PC-3 (cell line): ENCODE results near the gene CACNA1A. TPM values are rescaled to one million over a fixed set of nuclear protein-coding genes. Genes with fewer than 3 reads are reported as not detected.

Experiments
- ATAC-seq: fragments of 200-7000 bp; cut with Tn5 transposase; 2 replicates; pipeline ENCODE4 v1.9.1; 2020; ENCODE audit warnings: mild to moderate bottlenecking, moderate library complexity
- BruUV-seq: library from RNA; stranded (reverse); fragments of 400-500 nt; replicated peaks from 2 replicates; lab custom pipeline; 2021; lab: Mats Ljungman, UMichigan
- CTCF ChIA-PET: fragments of 300-600 bp; sonication (Branson Sonifier 250); formaldehyde crosslinking; loops from one replicate; lab custom pipeline; 2022; ENCODE audit warnings: antibody characterized with exemption; lab: Charles Lee
- POLR2A ChIA-PET: fragments of 300-600 bp; sonication (Branson Sonifier 250); formaldehyde crosslinking; loops from one replicate; lab custom pipeline; 2022; ENCODE audit warnings: antibody characterized with exemption; ENCODE audit not compliant: unreplicated experiment; lab: Charles Lee
- DNase-seq: peaks from one replicate; pipeline ENCODE4 v3.0.0-alpha.2; 2015
- H2AFZ ChIP-seq: fragments of 300-600 bp; sonication (generic); 2 replicates; pipeline ENCODE4 v1.6.0; 2016; ENCODE audit warnings: antibody characterized with exemption, low read length
- H3F3A ChIP-seq: fragments of 300-600 bp; sonication (generic); one replicate; pipeline ENCODE4 v1.6.0; 2017; ENCODE audit warnings: antibody characterized with exemption, low read length, control low read depth, mild to moderate bottlenecking; ENCODE audit not compliant: unreplicated experiment
- H3K27ac ChIP-seq: fragments of 300-600 bp; sonication (generic); 2 replicates; pipeline ENCODE4 v1.5.1; 2016; ENCODE audit warnings: mild to moderate bottlenecking, low read length
- H3K27me3 ChIP-seq: fragments of 300-600 bp; sonication (generic); 2 replicates; pipeline ENCODE4 v1.6.1; 2016; ENCODE audit warnings: low read length, mixed read lengths
- H3K36me3 ChIP-seq: fragments of 300-600 bp; sonication (generic); 2 replicates; pipeline ENCODE4 v1.6.1; 2016; ENCODE audit warnings: low read depth, mixed run types, low read length, mixed read lengths
- H3K4me1 ChIP-seq: fragments of 300-600 bp; sonication (generic); 2 replicates; pipeline ENCODE4 v1.5.1; 2016; ENCODE audit warnings: low read length; ENCODE audit not compliant: insufficient read depth
- H3K4me2 ChIP-seq: fragments of 300-600 bp; sonication (generic); 2 replicates; pipeline ENCODE4 v1.6.0; 2016; ENCODE audit warnings: low read length
- H3K4me3 ChIP-seq: fragments of 300-600 bp; sonication (generic); 2 replicates; pipeline ENCODE4 v1.5.1; 2016; ENCODE audit warnings: mild to moderate bottlenecking, low read length, mixed read lengths
- H3K79me2 ChIP-seq: fragments of 300-600 bp; sonication (generic); 2 replicates; pipeline ENCODE4 v1.6.1; 2017; ENCODE audit warnings: low read length, mixed read lengths
- H3K9ac ChIP-seq: fragments of 300-600 bp; sonication (generic); 2 replicates; pipeline ENCODE4 v1.6.0; 2016; ENCODE audit warnings: mild to moderate bottlenecking, low read length
- H3K9me2 ChIP-seq: fragments of 300-600 bp; sonication (generic); replicated peaks from 2 replicates; pipeline ENCODE4 v1.6.1; 2016; ENCODE audit warnings: mixed run types, low read length, mixed read lengths
- H3K9me3 ChIP-seq: fragments of 300-600 bp; sonication (generic); 2 replicates; pipeline ENCODE4 v1.6.1; 2016; ENCODE audit warnings: low read length, mixed read lengths
- H4K20me1 ChIP-seq: fragments of 300-600 bp; sonication (generic); 2 replicates; pipeline ENCODE4 v1.6.1; 2016; ENCODE audit warnings: low read length, mixed read lengths
- CTCF ChIP-seq: fragments of 300-600 bp; sonication (generic); conservative IDR thresholded peaks from 2 replicates; pipeline ENCODE4 v1.5.1; 2017; ENCODE audit warnings: antibody characterized with exemption, low read depth, mild to moderate bottlenecking, low read length
- EZH2 ChIP-seq: fragments of 300-600 bp; sonication (generic); IDR thresholded peaks from one replicate; pipeline ENCODE4 v1.6.1; 2017; ENCODE audit warnings: antibody characterized with exemption, mild to moderate bottlenecking, low read length; ENCODE audit not compliant: unreplicated experiment
- EZH2phosphoT487 ChIP-seq: fragments of 300-600 bp; sonication (generic); IDR thresholded peaks from 2 replicates; pipeline ENCODE4 v1.6.1; 2018; ENCODE audit warnings: mild to moderate bottlenecking, antibody characterized with exemption, low read length, borderline replicate concordance
- intact Hi-C: fragments of 100-400 bp; cut with micrococcal nuclease; formaldehyde crosslinking; loops from 2 replicates; pipeline ENCODE4 v1.9.0; 2023
- total RNA-seq: library from RNA; depleted of rRNA; stranded (reverse); fragments of >200 nt; gene quantifications from 2 replicates; pipeline ENCODE4 v1.2.3, GENCODE V29; 2014

Gene CACNA1A
- total RNA-seq, 1 experiment from 2014 or later: 0.62 TPM

DNA sequence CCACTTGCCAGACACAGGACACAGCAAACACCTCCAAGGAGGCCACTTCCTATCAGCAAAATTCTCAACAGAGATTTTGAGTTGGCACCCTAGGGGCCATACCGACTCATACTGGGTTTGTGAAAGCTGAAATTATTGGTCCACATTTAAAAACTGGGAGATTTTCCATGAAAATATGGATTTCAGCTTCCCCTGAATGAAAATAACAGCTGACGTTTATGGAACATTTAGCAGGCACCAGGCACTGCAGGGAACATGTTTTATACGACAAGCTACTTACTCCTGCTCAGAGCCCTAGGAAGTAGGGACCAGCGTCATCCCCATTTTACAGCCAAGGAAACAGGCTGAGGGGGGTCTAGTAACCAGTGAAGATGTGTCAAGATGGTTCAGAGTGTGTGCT is 186.8 kb downstream of the CACNA1A start:
- no peaks in the 10 kb centered on the region for H3K36me3 ChIP-seq
- H3K4me3 ChIP-seq: no peak overlapping the region
- H3K9me2 ChIP-seq: no peaks in the 10 kb centered on the region
- H3K9ac ChIP-seq: no peak overlapping the region
- intact Hi-C loops: no loop called here
- H3K79me2 ChIP-seq: no peaks in the 10 kb centered on the region
- no peak for ATAC-seq
- no peaks in the 10 kb centered on the region for H3F3A ChIP-seq
- H4K20me1 ChIP-seq: no peaks in the 10 kb centered on the region
- no TSS peak for BruUV-seq
- no peaks in the 10 kb centered on the region for H3K4me1 ChIP-seq
- POLR2A ChIA-PET: no interaction called here
- no peak for DNase-seq
- TF ChIP-seq CTCF: no peak
- TF ChIP-seq EZH2: no peak
- TF ChIP-seq EZH2phosphoT487: no peak
- no peak overlapping the region for H2AFZ ChIP-seq
- no peaks in the 10 kb centered on the region for H3K9me3 ChIP-seq
- CTCF ChIA-PET: no interaction called here
- H3K27me3 ChIP-seq: peaks cover 85% of the 10 kb centered on the region
- no peak overlapping the region for H3K4me2 ChIP-seq
- no peak overlapping the region for H3K27ac ChIP-seq

DNA sequence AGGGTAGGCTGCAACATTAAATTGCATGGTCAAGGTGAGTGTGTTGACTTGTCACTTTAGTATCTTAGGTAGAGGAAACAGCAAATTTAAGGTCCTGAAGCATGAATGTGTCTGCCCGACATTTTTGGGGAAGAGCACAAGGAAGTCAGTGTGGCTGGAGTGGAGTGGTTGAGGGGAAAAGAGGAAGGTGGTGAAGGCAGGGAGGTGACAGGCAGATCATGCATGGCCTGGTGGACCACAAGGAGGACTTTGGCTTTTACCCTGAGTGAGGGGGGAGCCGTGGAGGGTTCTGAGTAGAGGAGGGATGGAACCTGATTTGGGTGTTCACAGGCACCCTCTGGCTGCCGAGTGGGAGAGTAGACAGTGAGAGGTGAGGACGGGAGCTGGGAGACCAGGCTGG is 188.1 kb downstream of the CACNA1A start:
- no TSS peak for BruUV-seq
- Histone ChIP-seq H3K4me1 (no peaks in the 10 kb centered on the region), H4K20me1 (no peaks in the 10 kb centered on the region), H3K9me2 (no peaks in the 10 kb centered on the region), H3K36me3 (no peaks in the 10 kb centered on the region), H2AFZ (no peak overlapping the region), H3K4me3 (no peak overlapping the region), H3K9me3 (no peaks in the 10 kb centered on the region), H3K4me2 (no peak overlapping the region), H3K9ac (no peak overlapping the region), H3K79me2 (no peaks in the 10 kb centered on the region), H3K27ac (no peak overlapping the region), H3F3A (no peaks in the 10 kb centered on the region), H3K27me3 (peaks cover 80% of the 10 kb centered on the region)
- no peak for TF ChIP-seq EZH2phosphoT487
- TF ChIP-seq EZH2: no peak
- no peak for TF ChIP-seq CTCF
- intact Hi-C loops: no loop called here
- CTCF ChIA-PET: no interaction called here
- no peak for ATAC-seq
- POLR2A ChIA-PET: no interaction called here
- no peak for DNase-seq

DNA sequence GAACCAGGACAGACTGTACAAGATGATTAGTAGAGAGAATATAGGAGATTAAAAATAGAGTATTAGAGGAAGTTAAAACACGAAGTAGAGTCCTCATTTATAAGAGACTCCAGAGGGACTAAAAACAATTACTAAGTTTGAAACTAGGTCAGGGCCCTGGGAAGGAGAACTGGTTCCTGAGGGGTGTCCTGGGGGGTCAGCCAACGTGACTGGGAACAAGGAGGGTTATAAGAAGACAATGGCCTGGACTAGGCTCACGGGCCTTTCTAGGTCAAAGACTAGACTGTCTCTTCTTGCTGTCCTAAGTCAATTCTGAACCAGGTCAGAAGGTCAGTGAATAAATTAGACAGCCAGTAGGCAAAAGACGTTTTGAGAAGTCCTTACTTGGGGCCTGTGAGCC is 190.8 kb downstream of the CACNA1A start:
- Histone ChIP-seq H3K9ac (no peak overlapping the region), H3K9me2 (no peaks in the 10 kb centered on the region), H3K27me3 (peaks cover 61% of the 10 kb centered on the region), H3K9me3 (no peaks in the 10 kb centered on the region), H3F3A (no peaks in the 10 kb centered on the region), H4K20me1 (no peaks in the 10 kb centered on the region), H3K4me3 (no peak overlapping the region), H3K4me2 (no peak overlapping the region), H3K36me3 (no peaks in the 10 kb centered on the region), H3K27ac (no peak overlapping the region), H2AFZ (no peak overlapping the region), H3K4me1 (no peaks in the 10 kb centered on the region), H3K79me2 (no peaks in the 10 kb centered on the region)
- DNase-seq (no peak), ATAC-seq (no peak)
- ChIA-PET POLR2A (no interaction called here), CTCF (no interaction called here)
- TF ChIP-seq CTCF: no peak
- no peak for TF ChIP-seq EZH2
- no peak for TF ChIP-seq EZH2phosphoT487
- no TSS peak for BruUV-seq
- intact Hi-C loops: no loop called here
